Adrenal gland (tissue), 5 donors: Measurements from ENCODE around the gene PELO.

Experiments used
- CTCF ChIP-seq, 6 experiments: fragments of 450-650 bp in 4 of 6; fragments of 200-600 bp in 2 of 6; sonication (generic) in 1 of 6; IDR thresholded peaks; 1 replicate in 5 of 6; 2 replicates in 1 of 6; pipeline versions ENCODE4 v1.5.1 to v1.8.0; 2016 to 2021; ENCODE audit warnings: antibody characterized with exemption in 6 of 6, mild to moderate bottlenecking in 2 of 6, moderate library complexity in 1 of 6
- POLR2A ChIP-seq, 2 donors: fragments of 450-650 bp; IDR thresholded peaks; one replicate each; pipeline ENCODE4 v1.6.1; 2017; ENCODE audit warnings: antibody characterized with exemption in 2 of 2, mild to moderate bottlenecking in 2 of 2, moderate library complexity in 1 of 2
- donor health status: DM: no; HTN: no; CAD: no.

- TF ChIP-seq POLR2A (IDR thresholded peaks at IDR 0.05) (no peak), CTCF (IDR thresholded peaks at IDR 0.05) (no peak)
Measured at GRCh38 chr5:52798938-52799337, 11.2 kb downstream of the PELO start.
